ENCODE measurements around the gene CRYBA4.

CRYBA4 gene

DNA sequence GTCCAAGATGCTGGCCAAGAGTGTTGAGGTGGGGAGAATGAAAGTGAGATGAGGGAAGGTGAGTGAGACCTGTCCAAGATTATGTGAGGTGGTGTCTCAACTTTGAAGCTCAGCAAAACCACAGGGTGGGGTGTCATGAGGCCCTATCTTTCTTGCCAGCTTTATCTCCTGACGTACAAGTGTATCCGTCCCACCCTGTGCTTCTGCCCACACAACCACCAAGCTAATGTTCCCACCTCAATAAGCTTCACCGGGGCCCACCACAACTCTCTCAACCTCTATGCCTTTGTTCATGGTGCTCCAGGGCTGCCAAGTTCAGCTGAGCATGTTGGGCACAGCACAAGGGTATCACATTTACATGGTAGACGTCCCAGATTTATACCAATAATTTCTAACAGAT, 24.7 kb upstream of the CRYBA4 start:
- no peak for DNase-seq (ENCODE audit: low read depth)
- TF ChIP-seq, protein P1, sequence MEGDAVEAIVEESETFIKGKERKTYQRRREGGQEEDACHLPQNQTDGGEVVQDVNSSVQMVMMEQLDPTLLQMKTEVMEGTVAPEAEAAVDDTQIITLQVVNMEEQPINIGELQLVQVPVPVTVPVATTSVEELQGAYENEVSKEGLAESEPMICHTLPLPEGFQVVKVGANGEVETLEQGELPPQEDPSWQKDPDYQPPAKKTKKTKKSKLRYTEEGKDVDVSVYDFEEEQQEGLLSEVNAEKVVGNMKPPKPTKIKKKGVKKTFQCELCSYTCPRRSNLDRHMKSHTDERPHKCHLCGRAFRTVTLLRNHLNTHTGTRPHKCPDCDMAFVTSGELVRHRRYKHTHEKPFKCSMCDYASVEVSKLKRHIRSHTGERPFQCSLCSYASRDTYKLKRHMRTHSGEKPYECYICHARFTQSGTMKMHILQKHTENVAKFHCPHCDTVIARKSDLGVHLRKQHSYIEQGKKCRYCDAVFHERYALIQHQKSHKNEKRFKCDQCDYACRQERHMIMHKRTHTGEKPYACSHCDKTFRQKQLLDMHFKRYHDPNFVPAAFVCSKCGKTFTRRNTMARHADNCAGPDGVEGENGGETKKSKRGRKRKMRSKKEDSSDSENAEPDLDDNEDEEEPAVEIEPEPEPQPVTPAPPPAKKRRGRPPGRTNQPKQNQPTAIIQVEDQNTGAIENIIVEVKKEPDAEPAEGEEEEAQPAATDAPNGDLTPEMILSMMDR (IDR thresholded peaks at IDR 0.05; ENCODE audit: control insufficient read depth, insufficient read depth, low read depth, low read length, missing control alignments) = no peak
- no peak overlapping the region for H3K4me3 ChIP-seq (ENCODE audit: control insufficient read depth, low read depth, low read length)

DNA sequence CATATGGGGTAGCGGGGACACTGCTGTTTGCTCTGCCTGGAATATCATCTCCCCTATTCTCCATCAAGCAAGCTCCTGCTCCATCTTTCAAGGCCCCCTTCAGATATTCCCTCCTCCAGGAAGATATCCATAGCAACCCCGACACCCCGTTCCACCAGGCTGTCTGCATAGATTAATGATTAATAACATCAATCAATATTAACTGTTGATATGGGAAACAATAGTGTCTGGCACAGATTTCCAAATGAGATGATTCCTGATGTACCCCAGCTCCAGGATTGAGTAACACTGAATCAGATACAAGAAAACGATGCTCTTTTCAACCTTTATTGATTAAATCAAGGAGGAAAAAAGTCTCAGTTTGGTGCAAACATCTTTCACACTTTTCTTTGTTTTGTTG, 24.3 kb upstream of the CRYBA4 start:
- DNase-seq (ENCODE audit: low read depth) = no peak
- TF ChIP-seq, protein P1 (IDR thresholded peaks at IDR 0.05; ENCODE audit: control insufficient read depth, insufficient read depth, low read depth, low read length, missing control alignments) = no peak
- no peak overlapping the region for H3K4me3 ChIP-seq (ENCODE audit: control insufficient read depth, low read depth, low read length)

DNA sequence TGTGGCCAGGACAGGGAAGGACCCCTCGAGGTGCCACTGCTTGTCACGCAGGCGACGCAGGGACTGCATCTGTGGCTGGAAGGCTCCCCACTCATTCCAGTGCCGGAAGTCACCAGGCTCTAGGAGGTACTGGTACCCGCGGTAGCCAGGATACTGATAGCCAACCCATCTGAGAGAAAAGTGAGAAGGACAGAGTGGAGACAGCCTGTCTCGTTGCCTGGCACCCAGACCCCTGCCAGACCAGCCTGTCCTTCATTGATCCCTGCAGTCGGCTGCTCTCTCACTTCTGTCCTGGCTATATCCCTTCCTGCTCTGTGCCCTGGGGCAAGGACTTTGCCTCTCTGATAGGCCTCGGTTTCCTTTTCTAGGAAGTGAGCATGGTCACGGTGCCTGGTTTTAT, 22.3 kb upstream of the CRYBA4 start:
- DNase-seq (ENCODE audit: low read depth) = no peak
- TF ChIP-seq, protein P1 (IDR thresholded peaks at IDR 0.05; ENCODE audit: control insufficient read depth, insufficient read depth, low read depth, low read length, missing control alignments) = no peak
- H3K4me3 ChIP-seq (ENCODE audit: control insufficient read depth, low read depth, low read length) = no peak overlapping the region

DNA sequence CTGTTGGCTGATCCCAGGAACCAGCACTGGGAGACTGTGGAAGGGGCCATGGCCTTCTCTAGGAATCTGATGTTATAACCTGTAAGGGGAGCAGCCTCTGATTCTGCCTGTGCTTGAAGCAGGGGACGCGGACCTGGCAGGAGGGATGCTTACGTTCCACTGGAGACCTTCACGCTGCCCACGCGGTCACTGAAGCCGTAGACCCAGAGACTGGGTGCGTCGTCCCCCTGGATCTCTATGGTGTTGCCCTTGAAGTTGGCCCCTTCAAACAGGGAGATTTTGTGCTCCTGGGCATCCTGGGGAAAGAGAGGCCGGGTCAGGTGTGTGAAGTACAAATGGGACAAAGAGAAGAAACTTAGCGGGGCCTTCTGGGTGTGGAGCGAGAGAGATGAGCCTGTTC, 20.0 kb upstream of the CRYBA4 start:
- TF ChIP-seq, protein P1 (IDR thresholded peaks at IDR 0.05; ENCODE audit: control insufficient read depth, insufficient read depth, low read depth, low read length, missing control alignments) = no peak
- no peak overlapping the region for H3K4me3 ChIP-seq (ENCODE audit: control insufficient read depth, low read depth, low read length)
- DNase-seq (ENCODE audit: low read depth) = no peak

DNA sequence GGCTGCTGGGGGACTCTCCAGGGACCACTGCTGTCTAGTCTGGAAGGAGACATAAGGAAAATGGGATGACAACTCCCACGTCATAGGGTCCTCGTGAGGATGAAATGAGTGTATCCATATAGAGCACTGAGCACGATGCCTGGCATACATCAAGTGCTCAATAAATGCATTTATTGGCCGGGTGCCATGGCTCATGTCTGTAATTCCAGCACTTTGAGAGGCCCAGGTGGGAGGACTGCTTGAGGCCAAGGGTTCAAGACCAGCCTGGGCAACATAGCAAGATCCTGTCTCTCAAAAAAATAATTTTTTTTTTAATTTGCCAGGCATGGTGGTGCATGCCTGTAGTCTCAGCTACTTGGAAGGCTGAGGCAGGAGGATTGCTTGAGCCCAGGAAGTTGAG, 19.6 kb upstream of the CRYBA4 start:
- no peak overlapping the region for H3K4me3 ChIP-seq (ENCODE audit: control insufficient read depth, low read depth, low read length)
- TF ChIP-seq, protein P1 (IDR thresholded peaks at IDR 0.05; ENCODE audit: control insufficient read depth, insufficient read depth, low read depth, low read length, missing control alignments) = no peak
- DNase-seq (ENCODE audit: low read depth) = no peak

DNA sequence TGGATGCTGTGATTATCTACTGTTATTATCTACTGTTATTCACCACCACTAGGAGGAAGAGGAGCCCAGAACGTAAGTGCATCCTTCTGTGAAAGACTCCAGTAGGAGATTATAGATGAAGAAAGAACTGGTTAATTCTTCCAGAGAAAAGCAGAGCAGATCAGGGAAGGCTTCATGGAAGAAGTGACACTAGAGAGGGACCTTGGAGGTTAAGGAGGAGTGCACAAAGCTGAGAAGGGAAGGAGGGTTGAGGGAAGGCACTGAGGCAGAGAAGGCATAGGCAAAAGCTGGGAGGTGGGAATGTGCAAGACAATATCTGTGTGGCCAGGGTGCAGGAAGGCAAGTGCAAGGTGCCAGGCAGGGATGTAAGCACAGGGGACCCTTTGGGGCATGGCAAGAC, 17.4 kb upstream of the CRYBA4 start:
- TF ChIP-seq, protein P1 (IDR thresholded peaks at IDR 0.05; ENCODE audit: control insufficient read depth, insufficient read depth, low read depth, low read length, missing control alignments) = no peak
- no peak for DNase-seq (ENCODE audit: low read depth)
- H3K4me3 ChIP-seq (ENCODE audit: control insufficient read depth, low read depth, low read length) = no peak overlapping the region

DNA sequence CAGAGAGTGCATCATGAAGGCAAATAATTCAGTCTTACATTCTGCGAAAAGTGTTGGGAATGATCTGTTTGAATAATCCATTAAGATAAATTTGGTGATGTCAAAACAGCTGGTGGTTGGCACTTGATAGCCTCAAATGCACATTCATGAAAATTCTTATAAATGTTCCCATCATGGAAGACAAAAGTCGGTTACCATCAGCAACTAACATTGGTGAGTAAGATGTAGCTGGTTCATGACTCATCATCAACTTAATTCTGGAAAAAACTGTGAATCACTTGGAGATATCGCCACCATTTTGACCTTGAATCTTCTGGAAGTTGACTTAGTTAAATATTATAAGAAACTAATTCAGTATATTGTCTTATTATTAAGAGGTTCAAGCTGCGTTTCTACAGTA, 15.2 kb upstream of the CRYBA4 start:
- no peak for DNase-seq (ENCODE audit: low read depth)
- TF ChIP-seq, protein P1 (IDR thresholded peaks at IDR 0.05; ENCODE audit: control insufficient read depth, insufficient read depth, low read depth, low read length, missing control alignments) = no peak
- no peak overlapping the region for H3K4me3 ChIP-seq (ENCODE audit: control insufficient read depth, low read depth, low read length)
